ENCODE results near the gene DOHH. TPM values are rescaled to one million over a fixed set of nuclear protein-coding genes. Genes with fewer than 3 reads are reported as not detected.

The DOHH gene
- total RNA-seq, 1 experiment from 2014 or later: 51.4 TPM

DNA sequence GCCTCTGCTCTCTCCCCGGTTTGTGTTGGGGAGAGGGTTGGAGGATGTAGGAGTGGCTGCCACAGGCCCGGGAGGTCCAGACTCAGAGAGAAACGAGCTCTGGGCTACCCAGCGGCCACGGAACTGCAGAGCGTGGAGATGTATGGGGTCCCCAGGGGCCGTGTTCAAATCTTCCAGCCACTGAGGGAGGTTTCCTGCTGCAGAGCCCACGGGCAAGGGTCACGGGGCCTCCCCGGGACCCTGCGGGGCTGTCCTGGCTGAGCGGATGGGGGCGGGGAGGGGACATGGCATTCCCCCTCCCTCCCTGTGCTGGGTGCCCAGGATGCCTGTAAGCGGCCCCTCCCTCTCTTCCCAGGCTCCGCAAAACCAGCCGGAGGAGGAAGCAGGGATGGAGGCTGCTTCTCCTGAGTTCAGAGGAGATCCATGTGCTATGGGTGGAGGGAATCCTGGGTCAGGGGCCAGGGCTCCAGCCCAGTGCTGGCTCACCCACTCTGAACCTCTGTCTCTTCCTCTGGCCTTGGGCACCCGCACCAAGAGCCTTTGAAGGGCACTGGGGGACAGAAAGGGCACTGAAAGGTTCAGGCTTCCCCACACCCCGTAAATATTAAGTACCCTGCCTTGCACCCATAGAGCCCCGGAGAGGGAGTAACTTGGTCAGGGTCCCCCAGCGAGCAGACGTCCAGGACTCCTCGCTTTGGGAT is 42.8 kb downstream of the DOHH start:
- Histone ChIP-seq H3K79me2 (ENCODE audit: low read length) (no peaks in the 10 kb centered on the region), H3F3A (ENCODE audit: low read length, unreplicated experiment) (no peaks in the 10 kb centered on the region), H3K4me1 (ENCODE audit: insufficient read depth, low read length) (no peaks in the 10 kb centered on the region), H3K27ac (ENCODE audit: low read length) (no peak overlapping the region), H2AFZ (ENCODE audit: low read length) (no peak overlapping the region), H4K20me1 (ENCODE audit: low read length) (no peaks in the 10 kb centered on the region), H3K36me3 (ENCODE audit: low read depth, low read length) (peaks cover 2% of the 10 kb centered on the region; the same call in 1 of the 2 replicates), H3K9ac (ENCODE audit: low read length) (no peak overlapping the region), H3K9me3 (ENCODE audit: low read length) (no peaks in the 10 kb centered on the region), H3K27me3 (ENCODE audit: low read length) (no peaks in the 10 kb centered on the region), H3K9me2 (replicated peaks; ENCODE audit: low read length) (no peaks in the 10 kb centered on the region), H3K4me3 (ENCODE audit: low read length) (no peak overlapping the region), H3K4me2 (ENCODE audit: low read length) (no peak overlapping the region)
- BruUV-seq (replicated peaks): no TSS peak
- ATAC-seq (no peak), DNase-seq (no peak)
- POLR2A ChIA-PET (ENCODE audit: unreplicated experiment): no interaction called here
- intact Hi-C loops (cut with micrococcal nuclease): no loop called here
- TF ChIP-seq, protein P1, sequence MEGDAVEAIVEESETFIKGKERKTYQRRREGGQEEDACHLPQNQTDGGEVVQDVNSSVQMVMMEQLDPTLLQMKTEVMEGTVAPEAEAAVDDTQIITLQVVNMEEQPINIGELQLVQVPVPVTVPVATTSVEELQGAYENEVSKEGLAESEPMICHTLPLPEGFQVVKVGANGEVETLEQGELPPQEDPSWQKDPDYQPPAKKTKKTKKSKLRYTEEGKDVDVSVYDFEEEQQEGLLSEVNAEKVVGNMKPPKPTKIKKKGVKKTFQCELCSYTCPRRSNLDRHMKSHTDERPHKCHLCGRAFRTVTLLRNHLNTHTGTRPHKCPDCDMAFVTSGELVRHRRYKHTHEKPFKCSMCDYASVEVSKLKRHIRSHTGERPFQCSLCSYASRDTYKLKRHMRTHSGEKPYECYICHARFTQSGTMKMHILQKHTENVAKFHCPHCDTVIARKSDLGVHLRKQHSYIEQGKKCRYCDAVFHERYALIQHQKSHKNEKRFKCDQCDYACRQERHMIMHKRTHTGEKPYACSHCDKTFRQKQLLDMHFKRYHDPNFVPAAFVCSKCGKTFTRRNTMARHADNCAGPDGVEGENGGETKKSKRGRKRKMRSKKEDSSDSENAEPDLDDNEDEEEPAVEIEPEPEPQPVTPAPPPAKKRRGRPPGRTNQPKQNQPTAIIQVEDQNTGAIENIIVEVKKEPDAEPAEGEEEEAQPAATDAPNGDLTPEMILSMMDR (conservative IDR thresholded peaks at IDR 0.05; ENCODE audit: low read depth, low read length): no peak
- TF ChIP-seq EZH2 (IDR thresholded peaks at IDR 0.05; ENCODE audit: low read length, unreplicated experiment) (no peak), EZH2phosphoT487 (IDR thresholded peaks at IDR 0.05; ENCODE audit: borderline replicate concordance, low read length) (no peak)
- CTCF ChIA-PET: no interaction called here

DNA sequence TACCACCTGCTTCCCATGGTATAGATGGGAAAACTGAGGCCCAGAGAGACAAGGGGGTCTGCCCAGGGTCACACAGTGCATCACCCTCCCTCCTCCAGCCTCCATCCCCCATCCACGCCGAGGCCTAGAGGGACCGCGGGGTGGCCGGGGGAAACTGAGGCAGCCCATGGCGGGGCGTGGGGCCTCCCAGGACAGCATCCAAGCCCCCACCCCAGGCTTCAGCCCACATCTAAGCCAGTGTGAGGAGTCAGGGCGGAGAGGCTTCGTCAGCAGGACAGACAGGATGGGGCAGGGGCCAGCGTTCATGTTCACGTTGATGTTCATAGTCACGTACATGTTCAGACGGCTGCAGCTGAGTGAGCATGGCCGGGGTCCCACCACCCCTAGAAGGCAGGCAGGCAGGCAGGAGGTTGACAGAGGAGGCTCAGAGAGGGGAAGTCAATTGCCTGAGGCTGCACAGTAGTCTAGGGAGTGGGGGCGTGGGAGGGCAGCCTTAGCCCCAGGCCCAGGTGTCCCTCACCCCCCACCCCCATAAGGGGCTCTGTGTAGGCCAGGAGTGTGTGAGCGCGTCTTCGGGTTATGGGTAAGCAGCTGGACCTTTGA is 43.4 kb downstream of the DOHH start:
- peaks cover 5% of the 10 kb centered on the region; the same call in 1 of the 2 replicates for H3K36me3 ChIP-seq (ENCODE audit: low read depth, low read length)
- no peak for DNase-seq
- H2AFZ ChIP-seq (ENCODE audit: low read length): no peak overlapping the region
- H3F3A ChIP-seq (ENCODE audit: low read length, unreplicated experiment): no peaks in the 10 kb centered on the region
- no peak overlapping the region for H3K27ac ChIP-seq (ENCODE audit: low read length)
- H3K4me1 ChIP-seq (ENCODE audit: insufficient read depth, low read length): no peaks in the 10 kb centered on the region
- H3K4me2 ChIP-seq (ENCODE audit: low read length): no peak overlapping the region
- H3K27me3 ChIP-seq (ENCODE audit: low read length): no peaks in the 10 kb centered on the region
- H3K9me3 ChIP-seq (ENCODE audit: low read length): no peaks in the 10 kb centered on the region
- no peaks in the 10 kb centered on the region for H4K20me1 ChIP-seq (ENCODE audit: low read length)
- ATAC-seq: no peak
- intact Hi-C loops (cut with micrococcal nuclease): no loop called here
- H3K4me3 ChIP-seq (ENCODE audit: low read length): no peak overlapping the region
- H3K79me2 ChIP-seq (ENCODE audit: low read length): no peaks in the 10 kb centered on the region
- no TSS peak for BruUV-seq (replicated peaks)
- H3K9me2 ChIP-seq (replicated peaks; ENCODE audit: low read length): no peaks in the 10 kb centered on the region
- no peak overlapping the region for H3K9ac ChIP-seq (ENCODE audit: low read length)
- CTCF ChIA-PET: no interaction called here
- TF ChIP-seq EZH2 (IDR thresholded peaks at IDR 0.05; ENCODE audit: low read length, unreplicated experiment): no peak
- POLR2A ChIA-PET (ENCODE audit: unreplicated experiment): no interaction called here

DNA sequence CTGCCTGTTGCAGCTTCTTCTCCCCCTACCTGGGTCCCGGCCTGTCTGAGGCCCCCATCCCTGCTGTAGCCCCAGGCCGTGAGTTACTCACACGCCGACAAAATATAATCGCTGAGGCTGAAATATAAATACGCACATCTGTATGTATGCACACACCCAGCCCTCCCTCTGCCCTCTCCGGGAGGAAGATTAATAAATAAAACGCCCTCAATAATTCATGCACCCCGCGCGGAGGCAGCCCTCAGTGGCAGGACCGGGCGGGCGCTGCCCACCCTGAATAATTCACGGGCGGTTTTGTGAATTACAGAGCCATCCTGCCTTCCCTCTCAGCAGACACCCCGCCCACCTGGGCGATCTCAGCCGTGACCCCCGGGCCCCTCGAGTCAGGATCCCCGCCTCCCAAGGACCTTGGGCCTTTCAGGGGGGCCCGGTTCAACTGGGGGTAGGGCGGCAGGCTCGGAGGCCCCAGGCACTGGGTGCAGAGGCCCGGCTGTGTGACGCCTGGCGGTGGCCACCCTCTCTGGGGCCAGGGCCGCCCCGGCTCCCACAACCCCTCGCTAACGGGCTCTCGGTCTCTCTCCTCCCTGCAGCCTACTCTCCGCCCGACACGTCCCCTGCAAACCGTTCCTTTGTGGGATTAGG is 44.4 kb downstream of the DOHH start:
- ChIA-PET POLR2A (ENCODE audit: unreplicated experiment) (no interaction called here), CTCF (no interaction called here)
- ATAC-seq (no peak), DNase-seq (no peak)
- Histone ChIP-seq H3K27ac (ENCODE audit: low read length) (no peak overlapping the region), H3F3A (ENCODE audit: low read length, unreplicated experiment) (no peaks in the 10 kb centered on the region), H3K27me3 (ENCODE audit: low read length) (no peaks in the 10 kb centered on the region), H3K9me3 (ENCODE audit: low read length) (no peaks in the 10 kb centered on the region), H2AFZ (ENCODE audit: low read length) (no peak overlapping the region), H3K9ac (ENCODE audit: low read length) (no peak overlapping the region), H3K9me2 (replicated peaks; ENCODE audit: low read length) (no peaks in the 10 kb centered on the region), H4K20me1 (ENCODE audit: low read length) (no peaks in the 10 kb centered on the region), H3K79me2 (ENCODE audit: low read length) (no peaks in the 10 kb centered on the region), H3K36me3 (ENCODE audit: low read depth, low read length) (peaks cover 5% of the 10 kb centered on the region; the same call in 1 of the 2 replicates), H3K4me1 (ENCODE audit: insufficient read depth, low read length) (peaks cover 5% of the 10 kb centered on the region), H3K4me3 (ENCODE audit: low read length) (no peak overlapping the region), H3K4me2 (ENCODE audit: low read length) (no peak overlapping the region)
- intact Hi-C loops (cut with micrococcal nuclease): no loop called here
- TF ChIP-seq EZH2phosphoT487 (IDR thresholded peaks at IDR 0.05; ENCODE audit: borderline replicate concordance, low read length) (no peak), EZH2 (IDR thresholded peaks at IDR 0.05; ENCODE audit: low read length, unreplicated experiment) (no peak)
- TF ChIP-seq, protein P1 (conservative IDR thresholded peaks at IDR 0.05; ENCODE audit: low read depth, low read length): no peak
- no TSS peak for BruUV-seq (replicated peaks)

Data from PC-3 (cell line).